ENCODE measurements around the gene DAAM1. TPM values are rescaled to one million over a fixed set of nuclear protein-coding genes. Genes with fewer than 3 reads are reported as not detected.

Gene DAAM1
- total and polyA plus RNA-seq, 2 donors from 2014 or later, result 5.3 to 47.8 TPM

DNA sequence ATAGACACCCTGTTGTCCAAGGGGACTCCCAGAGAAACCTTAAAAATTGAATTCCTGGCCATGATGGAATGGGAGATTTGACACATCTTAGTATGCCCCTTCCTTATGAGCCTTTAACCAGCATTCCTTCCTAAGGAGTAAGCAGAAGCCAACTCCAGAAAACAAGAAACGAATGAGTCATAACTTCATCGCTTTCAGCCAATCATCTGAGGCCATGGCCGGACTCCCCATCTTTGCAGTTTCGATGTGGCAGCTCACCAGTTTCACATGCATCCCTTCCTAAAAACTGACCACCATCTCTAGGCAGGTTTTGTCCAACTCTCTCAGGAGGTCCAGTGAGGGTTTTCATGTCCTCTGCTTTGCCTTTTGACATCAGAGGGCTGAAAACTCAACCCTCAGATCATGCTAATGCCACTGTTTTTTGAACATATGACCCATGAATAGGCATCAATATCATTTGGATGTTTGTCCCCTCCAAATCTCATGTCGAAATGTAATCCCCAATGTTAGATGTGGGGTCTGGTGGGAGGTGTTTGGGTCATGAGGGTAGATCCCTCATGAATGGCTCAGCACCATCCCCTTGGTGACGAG is 19.9 kb downstream of the DAAM1 start:
- intact Hi-C loops (cut with DNase I), result no loop called here
- Histone ChIP-seq H3K27me3 (ENCODE audit: control insufficient read depth, insufficient read depth, low read length) (no peaks in the 10 kb centered on the region), H3K4me1 (ENCODE audit: control insufficient read depth in 2 of 3, insufficient read depth in 2 of 3, low read depth in 1 of 3, low read length in 3 of 3) (peaks cover under 1 to 7% (median 2%) of the 10 kb centered on the region in 3 donors), H3K36me3 (ENCODE audit: control insufficient read depth in 2 of 3, insufficient read depth in 3 of 3, low read length in 3 of 3) (no peaks in the 10 kb centered on the region), H3K4me3 (ENCODE audit: low read length in 3 of 3) (no peak overlapping the region), H3K27ac (ENCODE audit: low read depth in 2 of 2, low read length in 2 of 2) (no peak overlapping the region), H3K9me3 (ENCODE audit: control insufficient read depth in 2 of 3, insufficient read depth in 1 of 3, low read length in 3 of 3) (no peaks in the 10 kb centered on the region), H3K9ac (ENCODE audit: low read length in 3 of 3) (no peak overlapping the region)
- no peak for DNase-seq
- TF ChIP-seq, protein P1, sequence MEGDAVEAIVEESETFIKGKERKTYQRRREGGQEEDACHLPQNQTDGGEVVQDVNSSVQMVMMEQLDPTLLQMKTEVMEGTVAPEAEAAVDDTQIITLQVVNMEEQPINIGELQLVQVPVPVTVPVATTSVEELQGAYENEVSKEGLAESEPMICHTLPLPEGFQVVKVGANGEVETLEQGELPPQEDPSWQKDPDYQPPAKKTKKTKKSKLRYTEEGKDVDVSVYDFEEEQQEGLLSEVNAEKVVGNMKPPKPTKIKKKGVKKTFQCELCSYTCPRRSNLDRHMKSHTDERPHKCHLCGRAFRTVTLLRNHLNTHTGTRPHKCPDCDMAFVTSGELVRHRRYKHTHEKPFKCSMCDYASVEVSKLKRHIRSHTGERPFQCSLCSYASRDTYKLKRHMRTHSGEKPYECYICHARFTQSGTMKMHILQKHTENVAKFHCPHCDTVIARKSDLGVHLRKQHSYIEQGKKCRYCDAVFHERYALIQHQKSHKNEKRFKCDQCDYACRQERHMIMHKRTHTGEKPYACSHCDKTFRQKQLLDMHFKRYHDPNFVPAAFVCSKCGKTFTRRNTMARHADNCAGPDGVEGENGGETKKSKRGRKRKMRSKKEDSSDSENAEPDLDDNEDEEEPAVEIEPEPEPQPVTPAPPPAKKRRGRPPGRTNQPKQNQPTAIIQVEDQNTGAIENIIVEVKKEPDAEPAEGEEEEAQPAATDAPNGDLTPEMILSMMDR (IDR thresholded peaks at IDR 0.05; ENCODE audit: borderline replicate concordance, extremely low read depth, insufficient read depth), result no peak
- no peak for FAIRE-seq

DNA sequence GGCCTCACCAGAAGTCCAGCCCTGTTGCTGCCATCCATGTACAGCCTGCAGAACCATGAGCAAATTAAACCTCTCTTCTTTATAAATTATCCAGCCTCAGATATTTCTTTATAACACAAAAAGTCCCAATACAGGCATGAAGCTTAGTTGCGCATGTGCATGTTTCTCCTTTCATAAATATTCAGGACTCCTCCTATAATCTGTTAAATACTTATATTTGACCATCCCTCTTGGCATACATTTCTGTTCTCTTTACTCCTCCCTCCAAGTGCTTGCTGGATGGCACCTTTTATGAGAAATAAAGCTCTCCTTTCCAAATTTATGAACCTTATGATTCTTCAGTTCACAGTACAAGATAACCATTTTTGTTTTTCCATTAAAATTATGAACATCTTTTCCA is 20.5 kb downstream of the DAAM1 start:
- peaks cover 2 to 7% (median 2%) of the 10 kb centered on the region in 3 donors for H3K4me1 ChIP-seq (ENCODE audit: control insufficient read depth in 2 of 3, insufficient read depth in 2 of 3, low read depth in 1 of 3, low read length in 3 of 3)
- no peak for FAIRE-seq
- no peak for DNase-seq

DNA sequence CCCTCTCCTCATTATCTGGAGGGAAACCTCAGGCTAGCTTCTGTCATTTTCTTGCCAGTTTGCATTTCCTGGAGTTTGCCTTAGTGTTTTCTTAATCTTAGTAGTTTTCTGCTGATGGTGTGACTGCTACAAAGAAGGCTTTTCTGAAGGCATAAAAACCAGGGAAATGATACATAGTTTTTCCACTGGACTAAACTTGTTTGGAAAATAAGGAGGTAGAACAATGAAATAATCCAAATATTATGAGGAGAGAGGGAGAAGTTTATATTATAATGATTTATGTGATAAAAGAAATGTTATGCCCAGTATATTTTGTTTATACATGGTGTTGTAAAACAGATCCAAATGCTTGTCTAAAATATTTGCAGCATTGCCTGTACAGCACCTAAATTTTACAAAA is 22.2 kb downstream of the DAAM1 start:
- intact Hi-C loops (cut with DNase I), result no loop called here
- H3K4me1 ChIP-seq (ENCODE audit: control insufficient read depth in 2 of 3, insufficient read depth in 2 of 3, low read depth in 1 of 3, low read length in 3 of 3), result peaks cover 2 to 7% (median 4%) of the 10 kb centered on the region in 3 donors
- TF ChIP-seq, protein P1 (IDR thresholded peaks at IDR 0.05; ENCODE audit: borderline replicate concordance, extremely low read depth, insufficient read depth), result no peak

More for the DNA sequence above, 20.5 kb downstream of the DAAM1 start:
- intact Hi-C loops (cut with DNase I), result no loop called here
- H3K36me3 ChIP-seq (ENCODE audit: control insufficient read depth in 2 of 3, insufficient read depth in 3 of 3, low read length in 3 of 3), result no peaks in the 10 kb centered on the region
- no peak overlapping the region for H3K27ac ChIP-seq (ENCODE audit: low read depth in 2 of 2, low read length in 2 of 2)
- no peak overlapping the region for H3K9ac ChIP-seq (ENCODE audit: low read length in 3 of 3)
- H3K27me3 ChIP-seq (ENCODE audit: control insufficient read depth, insufficient read depth, low read length), result no peaks in the 10 kb centered on the region
- no peak overlapping the region for H3K4me3 ChIP-seq (ENCODE audit: low read length in 3 of 3)
- no peaks in the 10 kb centered on the region for H3K9me3 ChIP-seq (ENCODE audit: control insufficient read depth in 2 of 3, insufficient read depth in 1 of 3, low read length in 3 of 3)
- TF ChIP-seq, protein P1 (IDR thresholded peaks at IDR 0.05; ENCODE audit: borderline replicate concordance, extremely low read depth, insufficient read depth), result no peak

More for the DNA sequence above, 22.2 kb downstream of the DAAM1 start:
- Histone ChIP-seq H3K9me3 (ENCODE audit: control insufficient read depth in 2 of 3, insufficient read depth in 1 of 3, low read length in 3 of 3) (no peaks in the 10 kb centered on the region), H3K27me3 (ENCODE audit: control insufficient read depth, insufficient read depth, low read length) (no peaks in the 10 kb centered on the region), H3K27ac (ENCODE audit: low read depth in 2 of 2, low read length in 2 of 2) (no peak overlapping the region), H3K9ac (ENCODE audit: low read length in 3 of 3) (no peak overlapping the region), H3K4me3 (ENCODE audit: low read length in 3 of 3) (no peak overlapping the region), H3K36me3 (ENCODE audit: control insufficient read depth in 2 of 3, insufficient read depth in 3 of 3, low read length in 3 of 3) (no peaks in the 10 kb centered on the region)
- FAIRE-seq, result no peak
- DNase-seq, result no peak
